Measurements from ENCODE around the gene UCHL1. TPM values are rescaled to one million over a fixed set of nuclear protein-coding genes. Genes with fewer than 3 reads are reported as not detected.

The UCHL1 gene
- total and polyA plus RNA-seq, 2 of the 13 experiments (the other 11 are each of a cell fraction or from before 2014, with no cell fraction given), result not detected

DNA sequence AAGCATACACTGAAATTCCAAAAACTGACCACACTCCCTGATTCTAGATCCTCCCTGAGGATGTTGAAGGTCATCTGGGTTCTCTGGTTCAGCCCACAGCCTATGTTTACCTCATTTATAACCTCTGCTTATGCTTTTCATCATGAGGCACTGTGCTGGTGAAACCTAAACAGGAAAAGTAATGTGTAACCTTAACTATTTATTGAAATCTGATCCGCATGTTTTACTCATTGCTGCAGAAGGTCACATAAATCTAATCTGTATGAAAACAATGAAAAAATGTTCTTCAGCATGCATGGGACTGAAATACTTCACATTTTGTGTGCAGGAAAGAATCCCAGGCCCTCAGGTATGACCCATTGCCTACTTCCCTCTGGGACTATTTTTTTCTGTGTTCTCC, 30.3 kb downstream of the UCHL1 start:
- no peak overlapping the region for H3K27ac ChIP-seq (ENCODE audit: extremely low read length, insufficient read depth, low read length)
- CTCF ChIA-PET (ENCODE audit: low intra/inter-chr PET ratio, low total read pairs), result no interaction called here
- no peak for FAIRE-seq

DNA sequence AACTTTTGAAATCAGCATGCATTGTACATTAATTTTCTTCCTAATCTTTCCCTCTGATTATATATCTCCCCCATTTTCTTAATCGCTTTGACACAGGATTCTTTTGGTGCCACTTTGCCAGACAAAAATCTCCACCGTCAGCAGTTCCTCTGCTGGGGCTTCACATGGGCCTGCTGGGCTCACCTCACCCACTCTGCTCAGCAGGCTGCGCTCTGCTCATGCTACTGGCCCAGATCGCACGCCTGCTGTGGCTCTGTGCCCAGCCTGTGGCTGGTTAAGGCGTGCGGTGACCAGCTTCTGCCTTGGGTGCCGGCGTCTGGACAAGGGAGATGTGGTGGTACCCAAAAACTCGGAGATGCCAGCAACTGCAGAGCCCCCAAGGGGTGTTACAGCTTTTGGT, 31.1 kb downstream of the UCHL1 start:
- no peak overlapping the region for H2AFZ ChIP-seq (ENCODE audit: low read length)
- in situ Hi-C loops (cut with HindIII; ENCODE audit: extremely low pct_ligation_motif_present, low pct_unique_long_range_greater_than_20kb), result loop anchor here (5.0 kb wide), 1 partner anchor 364 kb away; no protein-coding TSS in a partner anchor
- WGBS (ENCODE audit: low lambda C conversion rate), result 17% methylated on average over 5 of the region's 10 CpGs
- FAIRE-seq, result no peak
- H4K20me1 ChIP-seq (ENCODE audit: insufficient read depth, low read length), result no peaks in the 10 kb centered on the region
- H3K4me3 ChIP-seq (replicated peaks in 1 of 3; ENCODE audit: insufficient read depth in 1 of 3, low read depth in 2 of 3, low read length in 3 of 3), result no peak overlapping the region
- H3K27me3 ChIP-seq (ENCODE audit: control insufficient read depth in 1 of 2, insufficient read depth in 2 of 2, low read length in 2 of 2), result peaks cover 0 to 9% of the 10 kb centered on the region in 2 experiments; a peak in 2 of 5 replicates
- no peaks in the 10 kb centered on the region for H3K36me3 ChIP-seq (replicated peaks in 1 of 2; ENCODE audit: control insufficient read depth in 1 of 2, insufficient read depth in 2 of 2, low read length in 2 of 2)
- no peaks in the 10 kb centered on the region for H3K79me2 ChIP-seq (ENCODE audit: insufficient read depth, low read length)
- no peaks in the 10 kb centered on the region for H3K4me1 ChIP-seq (ENCODE audit: insufficient read depth, low read length)
- no peak for DNase-seq (ENCODE audit: low spot score)
- BruUV-seq (replicated peaks), result no TSS peak
- no peak for ATAC-seq
- H3K4me2 ChIP-seq (ENCODE audit: low read depth, low read length), result no peak overlapping the region
- TF ChIP-seq KLF9 (CRISPR knock-in tag; IDR thresholded peaks at IDR 0.05; ENCODE audit: low read depth), result no peak
- peak; percentile 31 to 51; a peak in 2 of 4 replicates for TF ChIP-seq MAFK (conservative IDR thresholded peaks at IDR 0.05 in 1 of 2, IDR thresholded peaks at IDR 0.05 in 1 of 2; ENCODE audit: low read length in 2 of 2)
- intact Hi-C loops (cut with micrococcal nuclease; ENCODE audit: unreplicated experiment), result no loop called here
- ChIA-PET CTCF (ENCODE audit: low intra/inter-chr PET ratio, low total read pairs) (no interaction called here), POLR2A (no interaction called here)
- H3K27ac ChIP-seq (ENCODE audit: extremely low read length, insufficient read depth, low read length), result no peak overlapping the region
- no peak overlapping the region for H3K9ac ChIP-seq (ENCODE audit: insufficient read depth, low read depth, low read length)
- no peaks in the 10 kb centered on the region for H3K9me3 ChIP-seq (ENCODE audit: low read length)

More for the DNA sequence above, 30.3 kb downstream of the UCHL1 start:
- Histone ChIP-seq H3K4me2 (ENCODE audit: low read depth, low read length) (no peak overlapping the region), H3K27me3 (ENCODE audit: control insufficient read depth in 1 of 2, insufficient read depth in 2 of 2, low read length in 2 of 2) (peaks cover 0 to 9% of the 10 kb centered on the region in 2 experiments; a peak in 2 of 5 replicates), H3K36me3 (replicated peaks in 1 of 2; ENCODE audit: control insufficient read depth in 1 of 2, insufficient read depth in 2 of 2, low read length in 2 of 2) (no peaks in the 10 kb centered on the region), H2AFZ (ENCODE audit: low read length) (no peak overlapping the region), H4K20me1 (ENCODE audit: insufficient read depth, low read length) (no peaks in the 10 kb centered on the region), H3K79me2 (ENCODE audit: insufficient read depth, low read length) (no peaks in the 10 kb centered on the region), H3K9me3 (ENCODE audit: low read length) (no peaks in the 10 kb centered on the region), H3K4me3 (replicated peaks in 1 of 3; ENCODE audit: insufficient read depth in 1 of 3, low read depth in 2 of 3, low read length in 3 of 3) (no peak overlapping the region), H3K9ac (ENCODE audit: insufficient read depth, low read depth, low read length) (no peak overlapping the region), H3K4me1 (ENCODE audit: insufficient read depth, low read length) (no peaks in the 10 kb centered on the region)
- DNase-seq (ENCODE audit: low spot score) (no peak), ATAC-seq (no peak)
- BruUV-seq (replicated peaks), result no TSS peak
- TF ChIP-seq ESRRA (CRISPR knock-in tag; IDR thresholded peaks at IDR 0.05; ENCODE audit: low read depth) (no peak), ZNF331 (CRISPR knock-in tag; IDR thresholded peaks at IDR 0.05) (no peak), HDAC2 (CRISPR knock-in tag; IDR thresholded peaks at IDR 0.05) (no peak)
- TF ChIP-seq, protein P1, sequence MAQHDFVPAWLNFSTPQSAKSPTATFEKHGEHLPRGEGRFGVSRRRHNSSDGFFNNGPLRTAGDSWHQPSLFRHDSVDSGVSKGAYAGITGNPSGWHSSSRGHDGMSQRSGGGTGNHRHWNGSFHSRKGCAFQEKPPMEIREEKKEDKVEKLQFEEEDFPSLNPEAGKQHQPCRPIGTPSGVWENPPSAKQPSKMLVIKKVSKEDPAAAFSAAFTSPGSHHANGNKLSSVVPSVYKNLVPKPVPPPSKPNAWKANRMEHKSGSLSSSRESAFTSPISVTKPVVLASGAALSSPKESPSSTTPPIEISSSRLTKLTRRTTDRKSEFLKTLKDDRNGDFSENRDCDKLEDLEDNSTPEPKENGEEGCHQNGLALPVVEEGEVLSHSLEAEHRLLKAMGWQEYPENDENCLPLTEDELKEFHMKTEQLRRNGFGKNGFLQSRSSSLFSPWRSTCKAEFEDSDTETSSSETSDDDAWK (CRISPR knock-in tag; IDR thresholded peaks at IDR 0.05), result no peak
- intact Hi-C loops (cut with micrococcal nuclease; ENCODE audit: unreplicated experiment), result no loop called here
- in situ Hi-C loops (cut with HindIII; ENCODE audit: extremely low pct_ligation_motif_present, low pct_unique_long_range_greater_than_20kb), result loop anchor here (5.0 kb wide), 1 partner anchor 365 kb away; no protein-coding TSS in a partner anchor
- POLR2A ChIA-PET, result no interaction called here
- 44% methylated on average over 1 of the region's 1 CpG for WGBS (ENCODE audit: low lambda C conversion rate)
